GM19463 (cell line): ENCODE results near the gene MRPL37.
A peak's percentile ranks its signal among the peaks of the same experiment; 100 is the strongest.
"Not testable (repeated sequence)": the region's sequence is repeated elsewhere in the genome, so short reads cannot be mapped to it uniquely, and the experiment has no call there.

Source experiments
- ATAC-seq: cut with Tn5 transposase; IDR thresholded peaks from one replicate; pipeline ENCODE4 v1.9.1; 2021; ENCODE audit warnings: mild to moderate bottlenecking, moderate library complexity; ENCODE audit not compliant: unreplicated experiment

The MRPL37 gene

DNA sequence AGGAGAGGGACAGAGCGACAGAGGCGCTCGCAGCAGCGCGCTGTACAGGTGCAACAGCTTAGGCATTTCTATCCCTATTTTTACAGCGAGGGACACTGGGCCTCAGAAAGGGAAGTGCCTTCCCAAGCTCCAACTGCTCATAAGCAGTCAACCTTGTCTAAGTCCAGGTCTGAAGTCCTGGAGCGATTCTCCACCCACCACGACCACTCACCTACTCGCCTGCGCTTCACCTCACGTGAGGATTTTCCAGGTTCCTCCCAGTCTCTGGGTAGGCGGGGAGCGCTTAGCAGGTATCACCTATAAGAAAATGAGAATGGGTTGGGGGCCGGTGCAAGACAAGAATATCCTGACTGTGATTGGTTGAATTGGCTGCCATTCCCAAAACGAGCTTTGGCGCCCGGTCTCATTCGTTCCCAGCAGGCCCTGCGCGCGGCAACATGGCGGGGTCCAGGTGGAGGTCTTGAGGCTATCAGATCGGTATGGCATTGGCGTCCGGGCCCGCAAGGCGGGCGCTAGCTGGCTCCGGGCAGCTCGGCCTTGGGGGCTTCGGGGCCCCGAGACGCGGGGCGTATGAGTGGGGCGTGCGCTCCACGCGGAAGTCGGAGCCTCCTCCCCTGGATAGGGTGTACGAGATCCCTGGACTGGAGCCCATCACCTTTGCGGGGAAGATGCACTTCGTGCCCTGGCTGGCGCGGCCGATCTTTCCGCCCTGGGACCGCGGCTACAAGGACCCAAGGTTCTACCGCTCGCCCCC is at the start of gene MRPL37, which contains the start of gene CYB5RL:
Gene MRPL37, plus strand, starts transcription at position 403 of the 754 bp plus-strand sequence. Its CDS starts 77 bp downstream, at position 480.
Gene CYB5RL, minus strand, starts transcription at position 266 of the 754 bp plus-strand sequence. CDS start 4,414 bp downstream, outside the sequence.
- ATAC-seq = peak; percentile 97

DNA sequence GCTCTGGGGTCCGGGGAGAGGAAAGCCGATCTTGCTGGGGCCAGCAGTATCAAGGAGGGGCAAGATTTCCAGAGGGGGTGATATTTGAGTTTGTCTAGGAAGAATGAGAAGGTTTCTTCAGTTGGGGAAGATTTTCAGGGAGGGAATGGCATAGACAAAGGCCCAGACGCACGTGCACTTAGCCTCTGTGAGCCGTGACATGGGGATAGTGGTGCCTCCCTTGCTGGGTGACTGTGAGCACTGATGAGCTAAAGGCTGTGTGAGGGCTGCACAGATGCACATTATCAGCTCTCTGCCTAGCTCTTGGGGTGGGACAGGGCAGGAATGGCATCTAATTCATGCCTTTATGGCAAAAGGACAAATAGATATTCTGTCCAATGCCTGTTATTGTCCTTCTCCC is 49.0 kb upstream of the MRPL37 start:
- ATAC-seq = no peak

DNA sequence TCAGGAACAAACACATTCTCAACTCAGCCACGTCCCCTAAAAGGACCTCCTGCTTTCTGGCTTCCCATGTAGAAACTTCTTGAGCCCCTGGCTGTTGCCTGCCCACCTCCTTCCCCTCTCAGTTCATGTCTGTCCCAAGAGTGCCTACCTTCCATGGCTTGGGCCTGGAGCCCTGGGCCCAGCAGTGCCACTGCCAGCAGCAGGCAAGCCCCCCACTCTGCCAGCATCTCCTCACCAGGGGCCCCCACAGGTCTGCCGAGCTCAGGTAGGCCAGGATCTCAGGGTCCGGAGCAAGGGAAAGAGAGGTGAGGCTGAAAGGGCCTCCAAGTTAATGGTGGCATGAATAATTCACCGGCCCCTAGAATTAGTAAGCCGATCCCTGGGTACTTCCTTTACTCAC is 47.3 kb upstream of the MRPL37 start, which contains the start of gene CDCP2:
Gene CDCP2, minus strand, starts transcription at position 305 of the 400 bp plus-strand sequence. Its CDS starts 78 bp downstream, at position 227.
- ATAC-seq = no peak

DNA sequence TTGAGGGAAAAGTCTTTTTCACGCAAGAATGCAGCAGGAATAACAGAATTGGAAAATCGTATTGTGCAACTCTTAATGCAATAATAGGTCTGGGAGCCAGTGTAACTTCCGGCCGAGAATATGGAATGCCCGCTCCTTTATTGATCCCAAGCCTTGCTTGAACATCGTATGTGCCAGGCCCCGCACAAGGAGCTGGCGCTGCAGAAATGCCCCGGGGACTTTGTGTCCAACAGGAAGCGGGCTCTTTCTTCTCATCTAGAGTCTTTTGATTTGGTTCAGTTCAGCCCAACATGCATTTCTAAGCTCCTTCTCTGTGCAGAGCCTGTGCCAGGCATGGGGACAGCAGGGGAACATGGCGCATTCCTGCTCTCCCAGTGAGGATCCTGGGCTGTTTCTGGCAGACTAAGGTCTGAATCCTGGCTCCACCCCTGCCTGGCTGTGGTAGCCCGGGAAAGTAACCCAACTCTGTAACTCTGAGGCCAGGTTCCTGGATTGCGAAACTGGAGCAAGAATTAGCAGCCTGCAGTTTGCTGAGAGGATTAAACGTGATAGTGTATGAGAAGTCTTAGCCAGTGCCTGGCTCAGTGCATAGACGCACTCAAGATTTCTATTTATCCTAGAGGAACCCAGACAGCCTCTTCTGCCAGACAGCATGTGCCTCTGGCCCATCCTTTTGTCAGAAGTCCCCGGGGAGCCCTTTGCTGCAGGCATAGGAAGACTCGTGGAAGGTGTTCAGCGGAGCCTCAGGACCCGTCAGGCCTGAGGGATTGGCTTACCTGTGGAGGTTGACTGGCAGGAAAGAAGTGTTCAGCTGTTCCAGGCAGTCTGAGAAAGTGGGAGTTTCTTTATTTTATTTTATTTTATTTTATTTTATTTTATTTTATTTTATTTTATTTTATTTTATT is 46.2 kb upstream of the MRPL37 start:
- ATAC-seq = no peak

DNA sequence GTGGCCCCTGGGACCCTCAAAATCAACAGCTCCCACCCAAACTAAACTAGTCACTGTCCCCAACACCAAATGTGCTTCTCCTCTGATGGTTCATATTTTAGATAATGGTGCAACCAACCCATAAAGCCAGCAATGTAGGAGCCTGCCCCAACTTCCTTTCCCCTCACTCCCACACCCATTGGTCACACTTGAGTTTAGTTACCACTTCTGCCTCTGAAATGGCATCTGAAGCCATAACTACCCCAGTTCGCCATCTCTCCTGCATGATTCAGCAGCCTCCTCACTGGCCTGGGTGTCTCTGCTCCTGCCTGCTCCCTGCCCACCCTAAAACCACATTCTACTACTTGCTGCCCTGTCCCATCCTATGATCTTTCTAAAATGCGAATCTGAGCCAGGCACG is 43.8 kb upstream of the MRPL37 start:
- no peak for ATAC-seq

DNA sequence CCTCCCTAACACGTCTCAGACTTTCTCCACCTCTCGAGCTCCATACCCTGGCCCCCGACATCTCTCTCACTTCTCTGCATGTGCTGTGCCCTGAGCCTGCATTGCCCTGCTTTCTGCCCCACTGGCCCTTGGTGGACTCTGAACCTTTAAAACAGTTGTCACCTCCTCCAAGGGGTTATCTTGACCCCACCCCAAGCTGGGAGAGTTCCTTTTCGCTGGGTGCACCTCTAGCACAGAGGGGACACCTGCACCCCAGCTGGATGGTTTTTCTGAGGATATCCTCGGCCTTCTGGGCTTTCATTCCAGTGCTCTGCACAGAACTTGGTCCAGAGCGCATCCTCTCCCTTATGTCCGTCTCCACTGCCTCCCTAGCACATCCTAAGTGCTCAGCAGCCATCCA is 43.0 kb upstream of the MRPL37 start:
- ATAC-seq = no peak

DNA sequence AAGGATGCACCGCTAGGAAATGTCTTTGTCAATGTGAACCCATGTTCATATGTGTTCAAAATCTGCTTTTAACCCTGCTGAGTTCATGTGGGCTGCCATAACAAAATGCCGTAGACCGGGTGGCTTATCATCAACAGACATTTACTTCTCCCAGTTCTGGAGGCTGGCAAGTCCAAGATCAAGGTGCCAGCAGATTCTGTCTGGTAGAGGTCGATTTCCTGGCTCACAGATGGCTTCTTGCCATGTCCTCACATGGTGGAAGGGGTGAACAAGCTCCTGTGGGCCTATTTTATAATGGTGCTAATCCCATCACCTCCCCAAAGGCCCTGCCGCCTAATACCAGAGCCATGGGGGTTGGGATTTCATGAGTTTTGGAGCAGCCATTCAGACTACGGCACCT is 42.6 kb upstream of the MRPL37 start:
- ATAC-seq = no peak

DNA sequence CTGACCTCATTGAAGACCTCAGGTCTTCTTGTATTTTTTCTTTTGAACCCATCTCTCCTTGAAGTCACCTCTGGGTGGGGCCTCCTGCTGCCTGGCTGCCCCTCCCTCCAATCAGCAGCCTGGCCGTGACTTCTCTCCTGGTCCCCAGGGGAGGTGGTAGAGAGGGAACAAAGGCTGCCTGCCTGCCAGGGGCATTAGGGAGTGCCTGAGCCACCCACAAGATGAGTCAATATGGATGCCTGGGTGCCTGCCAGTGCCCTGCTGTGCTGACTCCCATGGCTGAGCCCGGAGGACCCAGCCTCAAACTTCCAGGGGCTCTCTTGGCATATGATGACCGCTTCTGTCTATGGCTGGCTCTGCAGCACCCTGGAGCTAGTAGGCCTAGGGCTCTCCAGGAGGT is 41.9 kb upstream of the MRPL37 start:
- no peak for ATAC-seq

DNA sequence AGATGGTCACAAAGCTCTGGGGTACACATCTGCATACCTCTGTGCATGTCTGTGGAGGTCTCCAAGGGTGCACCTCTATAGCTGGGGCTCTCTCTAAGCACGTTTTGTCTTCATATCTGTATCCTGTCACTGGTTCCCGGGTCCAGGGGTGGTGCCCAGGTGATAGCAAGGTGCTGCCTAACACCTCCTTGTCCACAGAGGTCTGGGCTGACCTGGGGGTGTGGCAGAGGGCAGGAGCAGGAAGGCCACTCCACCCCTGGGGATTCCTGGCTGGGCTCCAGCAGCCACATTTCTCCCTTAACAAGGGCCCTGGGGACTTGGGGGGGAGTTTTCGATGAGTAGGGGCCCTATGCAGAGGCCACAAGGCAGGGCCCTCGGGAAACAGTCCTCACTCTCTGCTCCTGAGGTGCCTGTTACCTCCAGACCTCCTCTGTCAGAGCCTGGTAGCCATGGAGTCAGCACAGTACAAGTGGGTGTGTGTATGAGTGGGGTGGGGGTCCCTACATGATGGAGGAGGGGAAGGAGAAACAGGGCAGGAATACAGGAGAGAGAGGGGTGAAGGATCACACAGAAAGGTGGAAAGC is 40.1 kb upstream of the MRPL37 start:
- no peak for ATAC-seq

DNA sequence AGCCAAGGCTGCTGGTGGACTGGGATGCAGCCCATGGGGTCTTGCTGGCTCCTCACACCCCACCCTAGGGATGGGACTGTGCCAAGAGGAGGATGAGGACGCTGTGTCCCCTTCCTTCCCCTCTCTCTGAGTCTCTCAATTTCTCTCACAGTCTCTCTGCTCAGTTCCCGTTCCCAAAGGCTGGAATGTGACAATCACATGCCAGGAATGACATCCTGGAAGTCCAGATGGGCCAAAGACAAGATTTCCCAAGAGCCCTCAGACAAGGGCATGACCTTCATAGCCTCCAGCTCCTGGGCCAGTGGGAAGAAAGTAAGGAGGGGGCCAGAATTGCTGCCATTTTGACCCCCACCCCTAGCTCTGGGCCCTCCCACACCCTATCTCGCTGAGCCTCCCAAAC is 39.6 kb upstream of the MRPL37 start:
- no peak for ATAC-seq

DNA sequence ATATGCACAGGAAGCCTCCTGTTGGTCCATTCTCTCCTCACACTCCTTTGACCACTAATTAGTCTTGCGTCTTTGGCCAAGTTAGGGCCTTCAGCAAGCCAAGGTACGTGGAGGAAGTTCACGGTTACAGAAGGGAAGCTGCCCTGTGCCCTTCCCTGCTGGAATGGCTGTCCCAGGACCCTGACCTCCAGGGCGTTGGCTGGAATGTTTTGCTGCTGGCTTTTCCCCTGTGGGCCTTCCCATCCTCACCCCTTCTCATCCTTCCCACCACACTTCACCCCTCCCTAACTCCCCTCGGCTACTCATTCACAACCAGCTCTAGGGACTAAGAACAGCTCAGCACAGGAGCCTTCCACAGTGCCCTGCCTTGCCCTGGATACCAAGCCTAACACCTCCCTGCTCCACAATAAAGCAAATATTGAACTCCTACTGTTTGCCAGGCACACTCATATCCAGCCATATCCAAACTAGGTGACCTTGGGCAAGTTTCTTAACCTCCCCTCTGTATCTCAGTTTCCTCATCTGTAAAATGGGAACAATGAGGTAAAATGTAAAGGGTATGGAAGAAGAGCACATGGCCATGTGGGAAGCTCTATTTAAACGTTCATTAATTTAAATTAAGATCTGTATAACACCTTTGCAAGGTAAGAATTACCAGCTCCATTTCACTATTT is 38.3 kb upstream of the MRPL37 start:
- ATAC-seq = no peak

DNA sequence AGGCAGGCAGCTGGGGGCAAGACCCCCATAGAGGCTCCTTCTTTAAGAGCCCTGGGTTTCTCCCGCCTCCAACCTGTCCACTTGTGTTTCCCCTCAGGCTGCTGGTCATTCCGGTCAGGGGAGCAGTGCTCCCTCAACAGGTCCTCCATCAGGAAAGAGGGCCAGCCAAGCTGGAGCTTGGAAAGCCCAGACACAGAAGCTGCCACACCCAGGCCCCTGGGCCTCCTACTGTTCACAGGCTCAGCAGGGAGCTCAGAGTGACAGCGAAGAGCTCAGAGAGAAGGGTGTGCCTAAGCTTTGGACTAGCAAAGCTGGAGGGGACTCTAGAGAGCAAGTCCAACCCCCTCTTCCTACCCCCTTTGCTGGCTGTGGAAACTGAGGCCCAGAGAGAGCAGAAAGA is 36.9 kb upstream of the MRPL37 start:
- no peak for ATAC-seq

DNA sequence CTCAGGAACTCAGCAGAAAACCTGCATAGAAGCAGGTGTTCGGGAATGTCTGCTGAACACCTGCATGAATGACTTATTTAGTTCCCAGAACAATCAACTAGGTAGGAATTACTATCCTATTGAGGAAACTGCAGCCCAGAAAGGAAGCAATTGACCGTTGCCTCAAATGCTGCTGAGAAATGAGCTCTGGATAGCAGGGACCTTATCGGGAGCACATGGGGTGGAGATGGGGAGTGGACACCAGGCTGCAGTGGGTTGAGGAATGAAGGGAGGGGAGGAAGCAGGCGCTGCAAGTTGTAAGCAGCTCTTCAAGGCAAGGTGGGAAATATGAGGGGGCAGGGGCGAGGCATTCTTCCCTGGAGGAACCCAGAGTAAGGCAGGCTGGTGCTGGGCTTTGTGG is 36.4 kb upstream of the MRPL37 start:
- no peak for ATAC-seq

DNA sequence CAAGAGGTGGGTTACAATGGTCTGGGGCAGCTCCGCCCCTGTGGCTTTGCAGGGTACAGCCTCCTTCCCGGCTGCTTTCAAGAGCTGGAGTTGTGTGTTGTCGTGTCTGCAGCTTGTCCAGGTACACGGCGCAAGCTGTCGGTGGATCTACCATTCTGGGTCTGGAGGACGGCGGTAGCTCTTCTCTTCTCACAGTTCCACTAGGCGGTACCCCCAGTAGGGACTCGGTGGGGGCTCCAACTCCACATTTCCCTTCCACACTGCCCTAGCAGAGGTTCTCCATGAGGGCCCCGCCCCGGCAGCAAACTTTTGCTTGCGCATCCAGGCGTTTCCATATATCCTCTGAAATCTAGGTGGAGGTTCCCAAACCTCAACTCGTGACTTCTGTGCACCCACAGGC is 34.8 kb upstream of the MRPL37 start:
- no peak for ATAC-seq

DNA sequence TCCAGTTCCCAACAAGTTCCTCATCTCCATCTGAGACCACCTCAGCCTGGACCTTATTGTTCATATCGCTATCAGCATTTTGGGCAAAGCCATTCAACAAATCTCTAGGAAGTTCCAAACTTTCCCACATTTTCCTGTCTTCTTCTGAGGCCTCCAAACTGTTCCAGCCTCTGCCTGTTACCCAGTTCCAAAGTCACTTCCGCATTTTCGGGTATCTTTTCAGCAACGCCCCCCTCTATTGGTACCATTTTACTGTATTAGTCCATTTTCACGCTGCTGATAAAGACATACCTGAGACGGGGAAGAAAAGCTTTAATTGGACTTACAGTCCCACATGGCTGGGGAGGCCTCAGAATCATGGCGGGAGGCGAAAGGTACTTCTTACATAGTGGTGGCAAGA is 33.6 kb upstream of the MRPL37 start:
- ATAC-seq = not testable (repeated sequence)

DNA sequence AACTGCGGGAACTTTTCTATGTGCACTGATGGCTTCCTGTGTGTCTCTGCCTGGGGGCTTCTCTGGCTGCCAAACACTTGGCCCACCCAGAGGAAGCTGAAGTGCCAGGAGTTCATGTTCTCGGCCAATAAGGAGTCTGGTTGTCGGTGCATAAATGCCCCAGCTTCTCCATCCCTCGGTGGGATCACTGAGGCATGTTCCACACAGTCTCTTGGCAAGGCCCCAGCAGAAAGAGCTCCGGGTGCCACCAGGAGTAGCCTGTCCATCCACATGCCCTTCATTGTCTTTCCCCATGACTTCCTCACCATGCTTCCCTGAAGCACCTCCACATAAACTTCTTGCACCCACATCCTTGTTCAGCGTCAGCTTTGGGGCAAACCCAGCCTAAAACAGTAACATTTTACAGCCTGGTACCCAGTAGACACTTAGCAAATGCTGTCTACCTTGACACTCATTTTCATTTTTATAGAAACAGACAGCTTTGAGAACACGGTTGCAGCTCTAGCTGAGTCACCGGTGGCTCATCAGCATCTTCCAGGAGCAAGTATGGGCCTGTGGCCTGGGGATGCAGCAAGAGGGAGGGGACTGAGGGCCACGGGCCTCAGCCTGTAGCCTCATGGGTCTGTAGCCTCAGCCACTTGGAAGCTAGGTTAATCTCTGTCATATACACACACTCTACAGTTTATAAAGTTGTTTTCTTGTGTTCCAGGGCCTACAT is 32.4 kb upstream of the MRPL37 start:
- no peak for ATAC-seq

DNA sequence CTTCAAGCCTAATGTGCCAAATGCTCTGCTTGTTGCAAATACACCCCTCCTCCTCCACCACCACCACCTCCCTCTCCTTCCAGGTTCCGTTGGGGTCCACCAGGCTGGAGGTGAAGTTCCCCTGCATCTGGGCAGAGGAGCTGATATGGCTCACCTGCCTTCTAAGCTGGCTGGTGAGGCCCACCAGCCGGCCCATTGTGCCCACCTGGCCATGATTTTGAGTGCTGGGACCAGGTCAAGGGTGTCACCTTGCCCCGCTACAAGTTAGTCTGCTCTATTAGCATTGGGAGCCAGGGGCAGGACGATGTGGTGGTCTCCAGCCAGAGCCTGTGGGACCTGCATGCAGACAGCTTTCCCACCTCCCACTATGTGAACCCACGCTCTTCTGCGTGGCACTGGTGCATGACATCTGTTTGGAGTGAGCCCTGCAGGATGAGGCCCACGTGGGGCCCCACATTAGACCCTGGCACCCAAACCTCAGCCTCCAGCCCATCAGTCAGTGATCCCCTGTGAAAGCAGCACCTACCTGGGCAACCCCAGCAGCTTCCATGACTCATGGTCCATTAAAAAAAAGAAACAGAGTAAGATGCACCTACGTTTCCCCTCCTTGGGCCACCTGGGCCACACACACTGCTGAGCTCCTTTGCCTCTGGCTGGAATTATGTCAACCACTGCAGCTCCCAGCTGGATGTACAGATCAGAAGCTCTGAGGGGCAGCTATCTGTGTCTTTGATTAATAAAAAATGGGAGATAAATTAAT is 31.6 kb upstream of the MRPL37 start:
- ATAC-seq = no peak

DNA sequence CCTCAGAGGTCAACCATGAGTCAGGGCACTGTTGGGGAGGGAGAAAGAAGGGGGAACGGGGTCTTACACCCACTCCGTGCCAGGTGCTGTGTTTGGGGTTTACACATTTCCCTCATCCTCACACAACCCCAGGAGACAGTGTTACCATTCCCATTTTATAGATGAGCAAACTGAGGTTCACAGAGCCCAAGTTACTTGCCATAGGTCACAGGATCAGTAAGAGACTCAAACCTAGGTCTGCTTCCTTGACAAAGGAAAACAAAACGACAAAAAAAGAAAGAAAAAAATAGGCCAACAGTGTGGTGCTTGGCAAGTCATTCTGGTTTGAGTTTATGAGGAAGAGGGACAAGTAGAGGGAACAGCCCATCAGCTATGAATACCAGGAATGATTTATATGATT is 30.9 kb upstream of the MRPL37 start:
- ATAC-seq = no peak

DNA sequence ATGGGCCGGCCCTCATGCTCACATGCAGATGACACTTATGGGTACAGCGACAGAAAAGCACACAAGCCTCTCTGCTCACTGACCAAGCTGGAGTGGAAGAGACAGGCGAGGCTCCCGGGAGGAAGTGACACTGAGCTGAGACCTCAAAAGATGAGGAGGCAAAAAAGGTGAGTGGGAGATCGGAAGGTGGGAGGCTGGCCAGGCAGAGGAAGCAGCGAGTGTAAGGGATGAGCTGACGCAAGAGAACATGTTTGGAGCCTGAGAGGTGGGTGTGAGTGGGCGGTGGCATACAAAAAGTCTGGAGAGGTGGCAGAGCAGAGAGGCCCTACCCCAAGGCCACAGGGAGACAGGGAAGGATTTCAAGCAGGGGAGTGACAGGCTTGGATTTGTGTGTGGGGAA is 29.0 kb upstream of the MRPL37 start:
- no peak for ATAC-seq

DNA sequence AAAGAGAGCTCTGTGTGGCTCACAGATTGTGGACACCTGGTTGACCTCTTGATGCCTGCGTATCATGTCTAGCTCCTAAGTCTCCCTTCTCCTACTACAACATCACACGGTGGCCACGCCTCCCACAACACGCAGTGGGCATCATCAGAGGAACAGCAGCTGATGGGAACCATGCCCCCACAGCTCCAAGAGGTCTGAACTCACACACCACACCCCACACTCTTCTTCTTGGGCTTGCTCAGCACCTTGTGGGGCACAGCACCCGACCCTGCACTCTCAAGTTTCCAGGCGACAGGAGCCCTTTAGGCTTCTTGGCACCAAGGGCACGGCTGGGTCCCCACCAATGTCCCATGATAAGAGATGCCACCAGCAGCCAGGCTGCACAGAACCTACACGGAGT is 28.4 kb upstream of the MRPL37 start:
- no peak for ATAC-seq
